HCT116 (cell line): ENCODE results near the gene TOM1.

Experiments
- CTCF ChIP-seq, 3 experiments: fragments of 200-600 bp in 1 of 3; sonication (generic) in 1 of 3; IDR thresholded peaks in 2 of 3; conservative IDR thresholded peaks in 1 of 3; 2 replicates each; pipeline ENCODE4 v1.5.1; 2012 to 2017; ENCODE audit warnings: low read depth in 2 of 3, low read length in 2 of 3, antibody characterized with exemption in 1 of 3, borderline replicate concordance in 1 of 3, control low read depth in 1 of 3, mild to moderate bottlenecking in 1 of 3, mixed read lengths in 1 of 3, mixed run types in 1 of 3, moderate library complexity in 1 of 3; ENCODE audit not compliant: insufficient read depth in 1 of 3
- POLR2A ChIP-seq: IDR thresholded peaks from 2 replicates; pipeline ENCODE4 v1.7.0; 2011; ENCODE audit warnings: borderline replicate concordance; ENCODE audit not compliant: insufficient read depth, insufficient read length; ENCODE audit errors: extremely low read depth
- RAD21 ChIP-seq: IDR thresholded peaks from 2 replicates; pipeline ENCODE4 v1.6.1; 2012; ENCODE audit warnings: low read depth, mild to moderate bottlenecking
- REST ChIP-seq: IDR thresholded peaks from 2 replicates; pipeline ENCODE4 v1.6.1; 2012; ENCODE audit warnings: low read depth

- TF ChIP-seq POLR2A (no peak), RAD21 (no peak), CTCF (IDR thresholded peaks at IDR 0.05 in 2 of 3, conservative IDR thresholded peaks at IDR 0.05 in 1 of 3; ENCODE audit: borderline replicate concordance in 1 of 3, insufficient read depth in 1 of 3, low read depth in 2 of 3, low read length in 2 of 3) (no peak), REST (no peak)
Measured at GRCh38 chr22:35359380-35360065, 59.8 kb downstream of the TOM1 start.
